Neural crest cell (in vitro differentiated cells): Measurements from ENCODE around the gene SNX32. TPM values are rescaled to one million over a fixed set of nuclear protein-coding genes. Genes with fewer than 3 reads are reported as not detected.
"Not testable (repeated sequence)": the region's sequence is repeated elsewhere in the genome, so short reads cannot be mapped to it uniquely, and the experiment has no call there.

Experiments
- DNase-seq: peaks from one replicate; pipeline ENCODE4 v3.0.0; 2021; ENCODE audit warnings: low read depth, mixed read lengths, low spot score
- H3K27ac Mint-ChIP-seq: one replicate; pipeline ENCODE4 v1.8.0; 2021; ENCODE audit warnings: mild to moderate bottlenecking, mixed read lengths; ENCODE audit not compliant: unreplicated experiment
- H3K27me3 Mint-ChIP-seq: 2 replicates; pipeline ENCODE4 v1.8.0; 2021; ENCODE audit warnings: low read depth, mild to moderate bottlenecking, mixed read lengths
- H3K36me3 Mint-ChIP-seq: 2 replicates; pipeline ENCODE4 v1.8.0; 2021; ENCODE audit warnings: low read depth, mild to moderate bottlenecking, mixed read lengths
- H3K4me1 Mint-ChIP-seq: 2 replicates; pipeline ENCODE4 v1.8.0; 2021; ENCODE audit warnings: mixed read lengths
- H3K4me3 Mint-ChIP-seq: one replicate; pipeline ENCODE4 v1.8.0; 2021; ENCODE audit warnings: mild to moderate bottlenecking, mixed read lengths
- H3K9me3 Mint-ChIP-seq: 2 replicates; pipeline ENCODE4 v1.8.0; 2021; ENCODE audit warnings: mixed read lengths
- total RNA-seq: library from RNA; stranded (reverse); gene quantifications from 2 replicates; pipeline ENCODE4 v1.2.1, GENCODE V29; 2021
- TF ChIP-seq, protein P1 (sequence below): fragments of 200-600 bp; sonication (generic); conservative IDR thresholded peaks from 2 replicates; pipeline ENCODE4 v1.5.0; 2021; ENCODE audit warnings: antibody characterized with exemption, mild to moderate bottlenecking

SNX32 gene
- total RNA-seq, 1 donor from 2014 or later = 1.9 TPM

DNA sequence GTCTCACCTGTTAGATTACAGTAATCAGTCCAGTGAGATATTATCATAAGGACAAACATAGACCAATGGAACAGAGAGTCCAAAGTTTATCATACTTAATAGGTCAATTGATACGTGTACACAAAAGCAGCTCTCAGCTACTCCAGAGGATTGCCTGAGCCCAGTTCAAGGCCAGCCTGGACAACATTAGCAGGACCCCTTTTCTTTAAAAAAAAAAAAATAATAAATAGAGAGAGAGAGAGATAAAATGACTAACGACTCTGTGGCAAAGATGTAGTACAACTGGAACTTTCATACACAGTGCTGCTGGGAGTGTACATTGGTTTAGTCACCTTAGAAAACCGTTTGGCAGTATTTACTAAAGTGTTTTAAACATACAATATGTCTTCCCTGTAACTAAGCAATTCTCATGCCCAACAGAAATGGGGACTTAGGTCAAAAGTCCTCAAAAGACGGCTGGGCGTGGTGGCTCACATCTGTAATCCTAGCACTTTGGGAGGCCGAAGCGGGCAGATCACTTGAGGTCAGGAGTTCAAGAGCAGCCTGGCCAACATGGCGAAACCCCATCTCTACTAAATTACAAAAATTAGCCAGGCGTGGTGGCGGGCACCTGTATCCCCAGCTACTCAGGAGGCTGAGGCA, 10.6 kb downstream of the SNX32 start:
- H3K27ac Mint-ChIP-seq = no peak overlapping the region
- no peaks in the 10 kb centered on the region for H3K9me3 Mint-ChIP-seq
- H3K4me1 Mint-ChIP-seq = no peaks in the 10 kb centered on the region
- no peak for DNase-seq
- H3K4me3 Mint-ChIP-seq = no peak overlapping the region
- peaks cover 8% of the 10 kb centered on the region for H3K27me3 Mint-ChIP-seq
- TF ChIP-seq, protein P1, sequence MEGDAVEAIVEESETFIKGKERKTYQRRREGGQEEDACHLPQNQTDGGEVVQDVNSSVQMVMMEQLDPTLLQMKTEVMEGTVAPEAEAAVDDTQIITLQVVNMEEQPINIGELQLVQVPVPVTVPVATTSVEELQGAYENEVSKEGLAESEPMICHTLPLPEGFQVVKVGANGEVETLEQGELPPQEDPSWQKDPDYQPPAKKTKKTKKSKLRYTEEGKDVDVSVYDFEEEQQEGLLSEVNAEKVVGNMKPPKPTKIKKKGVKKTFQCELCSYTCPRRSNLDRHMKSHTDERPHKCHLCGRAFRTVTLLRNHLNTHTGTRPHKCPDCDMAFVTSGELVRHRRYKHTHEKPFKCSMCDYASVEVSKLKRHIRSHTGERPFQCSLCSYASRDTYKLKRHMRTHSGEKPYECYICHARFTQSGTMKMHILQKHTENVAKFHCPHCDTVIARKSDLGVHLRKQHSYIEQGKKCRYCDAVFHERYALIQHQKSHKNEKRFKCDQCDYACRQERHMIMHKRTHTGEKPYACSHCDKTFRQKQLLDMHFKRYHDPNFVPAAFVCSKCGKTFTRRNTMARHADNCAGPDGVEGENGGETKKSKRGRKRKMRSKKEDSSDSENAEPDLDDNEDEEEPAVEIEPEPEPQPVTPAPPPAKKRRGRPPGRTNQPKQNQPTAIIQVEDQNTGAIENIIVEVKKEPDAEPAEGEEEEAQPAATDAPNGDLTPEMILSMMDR = no peak
- H3K36me3 Mint-ChIP-seq = no peaks in the 10 kb centered on the region

DNA sequence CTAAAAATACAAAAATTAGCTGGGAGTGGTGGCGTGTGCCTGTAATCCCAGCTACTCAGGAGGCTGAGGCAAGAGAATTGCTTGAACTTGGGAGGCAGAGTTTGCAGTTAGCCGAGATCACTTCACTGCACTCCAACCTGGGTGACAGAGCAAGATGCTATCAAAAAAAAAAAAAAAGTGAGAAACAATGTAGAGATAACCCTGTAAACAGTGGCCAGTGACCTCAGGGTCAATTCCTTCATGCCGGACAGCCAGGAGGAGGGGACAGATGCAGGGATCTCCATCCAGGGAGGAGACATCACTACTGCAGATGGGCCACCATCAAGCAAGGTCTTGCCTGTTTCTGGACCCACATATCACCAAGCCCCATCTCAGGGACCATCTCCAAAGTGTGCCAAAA, 14.0 kb downstream of the SNX32 start:
- no peak for DNase-seq
- Mint-ChIP-seq H3K36me3 (peaks cover 9% of the 10 kb centered on the region), H3K4me1 (peaks cover 5% of the 10 kb centered on the region), H3K27me3 (peaks cover 30% of the 10 kb centered on the region), H3K27ac (no peak overlapping the region), H3K4me3 (peak overlapping the region; percentile 62), H3K9me3 (peaks cover 7% of the 10 kb centered on the region)
- TF ChIP-seq, protein P1 = no peak

DNA sequence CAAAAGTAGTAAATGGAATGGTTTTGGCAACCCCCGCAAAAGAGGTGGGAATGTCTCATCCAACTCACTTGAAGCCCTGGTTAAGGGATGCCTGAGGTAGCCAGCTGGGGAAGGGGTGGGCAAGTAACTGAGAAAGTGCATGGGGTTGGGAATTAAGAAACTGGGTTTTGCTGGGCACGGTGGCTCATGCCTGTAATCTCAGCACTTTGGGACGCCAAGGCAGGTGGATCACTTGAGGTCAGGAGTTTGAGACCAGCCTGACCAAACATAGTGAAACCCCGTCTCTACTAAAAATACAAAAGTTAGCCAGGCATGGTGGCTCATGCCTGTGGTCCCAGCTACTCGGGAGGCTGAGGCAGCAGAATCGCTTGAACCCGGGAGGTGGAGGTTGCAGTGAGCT, 14.9 kb downstream of the SNX32 start:
- not testable (repeated sequence) for H3K9me3 Mint-ChIP-seq, DNase-seq, H3K27ac Mint-ChIP-seq, H3K4me1 Mint-ChIP-seq
- Mint-ChIP-seq H3K27me3 (peaks cover 37% of the 10 kb centered on the region), H3K36me3 (peaks cover 15% of the 10 kb centered on the region), H3K4me3 (peak overlapping the region; percentile 66)

DNA sequence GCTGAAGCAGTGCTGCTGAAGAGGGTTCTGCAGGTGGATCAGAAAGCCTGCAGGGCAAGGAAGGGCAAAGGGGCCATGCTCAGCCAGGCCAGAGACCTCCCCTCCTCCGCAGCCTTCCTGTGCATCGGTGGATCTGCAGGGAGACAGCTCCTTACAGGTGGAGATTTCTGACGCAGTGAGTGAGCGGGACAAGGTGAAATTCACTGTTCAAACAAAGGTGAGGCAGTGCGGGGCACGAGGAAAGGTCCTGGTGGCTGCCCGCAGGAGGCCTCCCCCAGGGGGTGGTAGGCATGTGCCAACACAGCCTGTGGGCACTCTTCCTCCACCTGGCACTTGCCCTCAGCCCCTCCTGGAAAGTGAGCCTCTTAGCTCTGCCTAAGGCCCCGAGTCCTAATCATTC, 15.6 kb downstream of the SNX32 start:
- DNase-seq = no peak
- Mint-ChIP-seq H3K27me3 (peaks cover 41% of the 10 kb centered on the region), H3K27ac (no peak overlapping the region), H3K9me3 (peaks cover 7% of the 10 kb centered on the region), H3K4me1 (peaks cover 11% of the 10 kb centered on the region), H3K36me3 (peaks cover 22% of the 10 kb centered on the region), H3K4me3 (peak overlapping the region; percentile 66)
- TF ChIP-seq, protein P1 = no peak

DNA sequence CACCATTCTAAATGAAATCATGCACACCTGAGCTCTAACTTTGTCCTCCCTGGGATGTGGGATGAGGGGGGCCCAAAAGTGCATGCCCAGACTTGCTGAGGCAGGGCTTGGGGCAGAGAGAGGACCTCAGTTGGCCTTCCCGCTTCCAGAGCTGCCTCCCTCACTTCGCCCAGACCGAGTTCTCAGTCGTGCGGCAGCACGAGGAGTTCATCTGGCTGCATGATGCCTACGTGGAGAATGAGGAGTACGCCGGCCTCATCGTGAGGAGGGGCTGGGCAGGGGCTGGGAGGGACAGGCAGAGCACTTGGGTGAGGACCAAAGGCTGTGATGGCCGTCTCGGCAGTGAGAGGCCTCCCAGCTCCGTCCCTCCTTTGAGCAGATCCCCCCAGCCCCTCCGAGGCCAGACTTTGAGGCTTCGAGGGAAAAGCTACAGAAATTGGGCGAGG, 16.0 kb downstream of the SNX32 start:
- H3K4me3 Mint-ChIP-seq = peak overlapping the region; percentile 89
- peaks cover 26% of the 10 kb centered on the region for H3K36me3 Mint-ChIP-seq
- H3K27me3 Mint-ChIP-seq = peaks cover 44% of the 10 kb centered on the region
- H3K4me1 Mint-ChIP-seq = peaks cover 15% of the 10 kb centered on the region
- no peak overlapping the region for H3K27ac Mint-ChIP-seq
- TF ChIP-seq, protein P1 = no peak
- DNase-seq = no peak
- H3K9me3 Mint-ChIP-seq = peaks cover 7% of the 10 kb centered on the region

DNA sequence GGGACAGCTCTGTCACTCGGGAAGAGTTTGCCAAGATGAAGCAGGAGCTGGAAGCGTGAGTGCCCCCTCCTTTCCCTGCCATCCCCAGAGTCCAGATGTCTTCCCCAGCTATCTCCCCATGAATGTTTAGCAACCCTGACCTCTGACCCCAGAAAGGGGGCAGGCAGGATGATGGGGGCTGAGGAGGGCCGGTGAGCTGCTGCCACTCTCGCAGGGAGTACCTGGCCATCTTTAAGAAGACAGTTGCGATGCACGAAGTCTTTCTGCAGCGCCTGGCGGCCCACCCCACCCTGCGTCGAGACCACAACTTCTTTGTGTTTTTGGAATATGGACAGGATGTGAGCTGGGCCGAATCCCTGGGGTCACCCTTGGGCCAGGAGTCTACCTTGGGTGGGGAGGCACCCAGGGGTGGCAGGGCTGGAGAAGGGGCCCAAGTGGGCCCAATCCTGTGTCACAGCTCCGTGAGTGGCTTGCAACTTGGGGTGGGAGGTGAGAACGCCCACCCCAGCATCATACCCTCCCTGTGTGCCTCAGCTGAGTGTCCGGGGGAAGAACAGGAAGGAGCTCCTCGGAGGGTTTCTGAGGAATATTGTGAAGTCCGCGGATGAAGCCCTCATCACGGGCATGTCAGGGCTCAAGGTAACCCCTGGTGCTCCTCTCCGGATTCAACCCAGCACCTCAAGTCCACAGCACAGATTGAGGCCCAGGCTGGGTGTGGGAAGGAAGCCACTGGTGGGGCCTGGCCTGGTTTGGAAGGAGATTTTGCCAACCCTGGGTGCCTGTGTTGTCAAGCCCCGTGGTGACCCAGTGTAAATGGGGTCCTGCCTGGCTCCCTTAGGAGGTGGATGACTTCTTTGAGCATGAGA, 16.7 kb downstream of the SNX32 start:
- Mint-ChIP-seq H3K36me3 (peaks cover 31% of the 10 kb centered on the region), H3K4me3 (peak overlapping the region; percentile 89), H3K9me3 (peaks cover 7% of the 10 kb centered on the region), H3K27ac (no peak overlapping the region), H3K4me1 (peaks cover 19% of the 10 kb centered on the region), H3K27me3 (peaks cover 45% of the 10 kb centered on the region)
- TF ChIP-seq, protein P1 = no peak
- DNase-seq = no peak
